GM15510 (cell line): ENCODE results near the gene LRRN4CL.

Experiments used
- POLR2A ChIP-seq: IDR thresholded peaks from 3 replicates; pipeline ENCODE4 v1.6.1; 2011; ENCODE audit warnings: borderline replicate concordance; ENCODE audit not compliant: insufficient read length; ENCODE audit errors: extremely low read depth

Gene LRRN4CL

GRCh38 chr11:62669420-62670161 is 19.7 kb downstream of the LRRN4CL start:
- peak; percentile 5 for TF ChIP-seq POLR2A

GRCh38 chr11:62667460-62667859 is 21.9 kb downstream of the LRRN4CL start:
- no peak for TF ChIP-seq POLR2A

GRCh38 chr11:62666259-62666926 is 22.9 kb downstream of the LRRN4CL start:
- peak; percentile 38 for TF ChIP-seq POLR2A

- TF ChIP-seq POLR2A = peak; percentile 9
Measured at GRCh38 chr11:62665599-62666258, 23.6 kb downstream of the LRRN4CL start.

- TF ChIP-seq POLR2A = peak; percentile 100
Measured at GRCh38 chr11:62665075-62665598, 24.2 kb downstream of the LRRN4CL start, which contains the start of the genes C11orf98 and CSKMT. Gene C11orf98 (minus strand): TSS chr11:62665210. CDS start chr11:62665169, 41 bp downstream. Gene CSKMT (plus strand): TSS chr11:62665312. CDS start chr11:62665880, 568 bp downstream.

DNA sequence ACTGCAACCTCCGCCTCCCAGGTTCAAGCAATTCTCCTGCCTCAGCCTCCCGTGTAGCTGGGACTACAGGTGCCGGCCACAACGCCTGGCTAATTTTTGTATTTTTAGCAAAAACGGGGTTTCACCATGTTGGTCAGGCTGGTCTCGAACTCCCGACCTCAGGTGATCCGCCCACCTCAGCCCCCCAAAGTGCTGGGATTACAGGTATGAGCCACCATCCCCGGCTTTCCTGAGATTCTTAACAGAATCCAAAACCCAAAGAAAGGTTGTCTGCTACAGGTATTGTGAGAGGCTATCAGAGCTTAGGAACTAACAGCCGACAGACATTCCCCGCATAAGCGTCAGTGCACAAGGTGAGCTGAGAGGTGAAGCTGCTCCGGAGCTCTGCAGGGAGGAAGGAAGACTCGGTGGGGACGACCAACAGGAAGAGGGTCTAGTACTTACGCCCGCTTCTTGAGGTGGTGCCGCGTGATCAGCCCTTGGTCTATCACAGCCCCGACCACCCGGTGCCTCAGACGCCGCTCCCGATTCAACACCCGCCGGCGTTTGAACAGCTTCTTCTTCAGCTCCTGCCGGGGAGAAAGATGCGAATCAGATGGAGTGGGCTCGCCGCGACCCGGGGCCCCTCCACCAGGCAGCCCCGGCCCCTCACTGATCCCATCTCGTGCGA is 24.8 kb downstream of the LRRN4CL start:
- TF ChIP-seq POLR2A = no peak

GRCh38 chr11:62656796-62657429 is 32.4 kb downstream of the LRRN4CL start:
- TF ChIP-seq POLR2A = no peak

GRCh38 chr11:62654297-62654696 is 35.0 kb downstream of the LRRN4CL start:
- TF ChIP-seq POLR2A = no peak

GRCh38 chr11:62652161-62653006 is 36.9 kb downstream of the LRRN4CL start:
- TF ChIP-seq POLR2A = no peak

DNA sequence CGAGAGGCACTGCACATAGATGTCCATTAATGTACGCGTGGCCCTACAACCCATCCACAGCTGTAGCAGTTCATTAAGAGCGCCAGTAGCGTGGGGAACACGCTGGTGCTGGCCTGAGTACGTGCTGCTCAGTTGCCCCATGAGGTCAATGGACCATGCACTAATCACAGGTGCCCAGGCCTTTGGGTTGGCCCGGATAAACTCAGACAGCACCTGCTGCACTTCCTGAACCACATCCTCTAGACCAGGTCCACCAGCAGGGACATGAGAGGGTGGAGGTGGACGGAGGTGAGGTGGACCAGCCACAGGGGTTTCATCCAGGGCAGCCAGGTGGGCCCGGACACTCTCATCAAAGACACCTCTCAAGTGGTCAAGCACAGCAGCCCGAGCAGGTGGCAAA is 39.8 kb downstream of the LRRN4CL start:
- no peak for TF ChIP-seq POLR2A

- TF ChIP-seq POLR2A = no peak
Measured at GRCh38 chr11:62648967-62649364, 40.4 kb downstream of the LRRN4CL start.

GRCh38 chr11:62648185-62648966 is 41.0 kb downstream of the LRRN4CL start:
- TF ChIP-seq POLR2A = no peak
